HG03039 (cell line): Measurements from ENCODE around the gene EEA1.
"Not testable (repeated sequence)": the region's sequence is repeated elsewhere in the genome, so short reads cannot be mapped to it uniquely, and the experiment has no call there.

Source experiments
- ATAC-seq: cut with Tn5 transposase; IDR thresholded peaks from one replicate; pipeline ENCODE4 v1.9.1; 2021; ENCODE audit warnings: mild to moderate bottlenecking, moderate library complexity; ENCODE audit not compliant: unreplicated experiment

EEA1 gene

GRCh38 chr12:92757597-92758121, 171.4 kb downstream of the EEA1 start:
- ATAC-seq = no peak

- no peak for ATAC-seq
Measured at GRCh38 chr12:92756898-92757596, 172.0 kb downstream of the EEA1 start.

GRCh38 chr12:92753976-92754885, 174.9 kb downstream of the EEA1 start:
- ATAC-seq = no peak

GRCh38 chr12:92749691-92750090, 179.4 kb downstream of the EEA1 start:
- ATAC-seq = not testable (repeated sequence)

- no peak for ATAC-seq
Measured at GRCh38 chr12:92747151-92747550, 181.9 kb downstream of the EEA1 start.

GRCh38 chr12:92745856-92746550, 183.1 kb downstream of the EEA1 start:
- no peak for ATAC-seq

- ATAC-seq = no peak
Measured at GRCh38 chr12:92743026-92743425, 186.1 kb downstream of the EEA1 start.

- no peak for ATAC-seq
Measured at GRCh38 chr12:92740411-92740810, 188.7 kb downstream of the EEA1 start.

- no peak for ATAC-seq
Measured at GRCh38 chr12:92739113-92739512, 190.0 kb downstream of the EEA1 start.

GRCh38 chr12:92737855-92738850, 190.9 kb downstream of the EEA1 start:
- no peak for ATAC-seq

GRCh38 chr12:92736605-92737004, 192.5 kb downstream of the EEA1 start:
- ATAC-seq = no peak

- ATAC-seq = no peak
Measured at GRCh38 chr12:92735131-92735721, 193.9 kb downstream of the EEA1 start.

- ATAC-seq = no peak
Measured at GRCh38 chr12:92733661-92734060, 195.4 kb downstream of the EEA1 start.

GRCh38 chr12:92733181-92733580, 195.9 kb downstream of the EEA1 start:
- no peak for ATAC-seq

GRCh38 chr12:92732716-92733115, 196.4 kb downstream of the EEA1 start:
- ATAC-seq = no peak

- ATAC-seq = no peak
Measured at GRCh38 chr12:92732216-92732615, 196.9 kb downstream of the EEA1 start.

- ATAC-seq = no peak
Measured at GRCh38 chr12:92730758-92731157, 198.3 kb downstream of the EEA1 start.

GRCh38 chr12:92729773-92730305, 199.3 kb downstream of the EEA1 start:
- no peak for ATAC-seq

GRCh38 chr12:92726850-92727249, 202.2 kb downstream of the EEA1 start:
- no peak for ATAC-seq
